ENCODE measurements around the gene RAB29. TPM values are rescaled to one million over a fixed set of nuclear protein-coding genes. Genes with fewer than 3 reads are reported as not detected.

RAB29 gene
- total RNA-seq, 2 donors from 2014 or later = 31.9 to 40.4 TPM

DNA sequence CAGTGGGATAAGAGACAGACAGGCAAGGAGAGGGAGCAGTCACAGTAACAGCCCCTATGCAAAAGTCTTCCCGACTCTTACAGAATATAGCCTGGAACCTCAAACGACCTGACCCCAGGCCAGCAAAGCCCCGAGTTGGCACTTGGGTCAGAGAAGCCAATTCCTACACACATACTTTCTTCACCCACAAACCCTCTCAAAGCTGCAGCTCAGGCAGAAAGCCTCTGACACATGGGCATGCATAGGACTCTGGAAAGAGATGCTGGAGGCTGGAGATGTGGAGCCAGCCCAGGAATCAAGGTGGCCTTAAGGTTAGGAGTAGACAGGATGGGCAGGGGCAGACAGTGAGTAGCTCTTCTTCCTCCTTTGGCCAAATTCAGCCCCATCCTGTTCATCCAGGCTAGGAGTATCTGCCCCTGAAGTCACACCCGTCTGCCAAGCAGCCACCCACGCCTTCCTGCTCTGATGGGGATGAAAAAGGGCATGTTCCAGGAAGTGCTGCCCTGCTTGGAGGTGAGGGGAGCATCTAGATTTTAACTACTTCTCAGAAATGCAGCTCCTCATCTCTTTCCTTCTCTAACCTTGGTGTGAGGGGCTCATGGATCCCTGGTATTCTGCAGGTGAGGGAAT is 29.9 kb upstream of the RAB29 start:
- Mint-ChIP-seq H3K27me3 (no peaks in the 10 kb centered on the region), H3K27ac (peak overlapping the region; percentile 85), H3K4me1 (peaks cover 58% of the 10 kb centered on the region), H3K4me3 (peak overlapping the region; percentile 79), H3K9me3 (no peaks in the 10 kb centered on the region), H3K36me3 (ENCODE audit: low read depth) (peaks cover 75% of the 10 kb centered on the region)
- peak; percentile 92 for ATAC-seq (replicated peaks)

DNA sequence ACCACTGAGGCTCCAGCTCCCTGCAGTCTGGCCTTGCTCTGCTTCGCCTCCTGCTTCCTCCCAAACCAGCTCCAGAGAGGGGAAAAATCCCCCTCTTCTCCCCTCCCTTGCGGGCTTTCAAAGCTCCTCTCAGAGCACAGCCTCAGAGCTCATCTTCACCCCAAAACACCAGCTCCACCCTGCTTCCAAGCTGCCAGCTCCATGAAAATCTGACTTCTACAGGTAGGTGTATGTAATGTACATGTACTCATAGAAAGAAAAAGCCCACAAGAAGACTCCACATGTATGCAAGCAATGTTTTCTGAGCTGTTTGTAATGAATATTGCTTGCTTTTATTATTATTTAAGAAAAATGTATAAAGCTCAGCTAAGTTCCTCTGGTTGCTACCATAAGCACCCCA is 29.3 kb upstream of the RAB29 start:
- peaks cover 58% of the 10 kb centered on the region for H3K4me1 Mint-ChIP-seq
- peak overlapping the region; percentile 79 for H3K4me3 Mint-ChIP-seq
- H3K27ac Mint-ChIP-seq = peak overlapping the region; percentile 85
- H3K36me3 Mint-ChIP-seq (ENCODE audit: low read depth) = peaks cover 75% of the 10 kb centered on the region
- no peaks in the 10 kb centered on the region for H3K27me3 Mint-ChIP-seq
- no peak for ATAC-seq (replicated peaks)
- H3K9me3 Mint-ChIP-seq = no peaks in the 10 kb centered on the region

- ATAC-seq (replicated peaks) = no peak
- peak overlapping the region; percentile 68 for H3K27ac Mint-ChIP-seq
- peaks cover 71% of the 10 kb centered on the region for H3K36me3 Mint-ChIP-seq (ENCODE audit: low read depth)
Measured at GRCh38 chr1:205803986-205804385, 28.7 kb upstream of the RAB29 start.

GRCh38 chr1:205802060-205802459 is 26.8 kb upstream of the RAB29 start:
- H3K4me1 Mint-ChIP-seq = peaks cover 38% of the 10 kb centered on the region
- H3K9me3 Mint-ChIP-seq = no peaks in the 10 kb centered on the region
- peaks cover 72% of the 10 kb centered on the region for H3K36me3 Mint-ChIP-seq (ENCODE audit: low read depth)
- no peak for ATAC-seq (replicated peaks)
- H3K27ac Mint-ChIP-seq = peak overlapping the region; percentile 70
- no peak overlapping the region for H3K4me3 Mint-ChIP-seq
- no peaks in the 10 kb centered on the region for H3K27me3 Mint-ChIP-seq

More at GRCh38 chr1:205803986-205804385, 28.7 kb upstream of the RAB29 start:
- Mint-ChIP-seq H3K9me3 (no peaks in the 10 kb centered on the region), H3K27me3 (no peaks in the 10 kb centered on the region), H3K4me3 (peak overlapping the region; percentile 79), H3K4me1 (peaks cover 53% of the 10 kb centered on the region)

DNA sequence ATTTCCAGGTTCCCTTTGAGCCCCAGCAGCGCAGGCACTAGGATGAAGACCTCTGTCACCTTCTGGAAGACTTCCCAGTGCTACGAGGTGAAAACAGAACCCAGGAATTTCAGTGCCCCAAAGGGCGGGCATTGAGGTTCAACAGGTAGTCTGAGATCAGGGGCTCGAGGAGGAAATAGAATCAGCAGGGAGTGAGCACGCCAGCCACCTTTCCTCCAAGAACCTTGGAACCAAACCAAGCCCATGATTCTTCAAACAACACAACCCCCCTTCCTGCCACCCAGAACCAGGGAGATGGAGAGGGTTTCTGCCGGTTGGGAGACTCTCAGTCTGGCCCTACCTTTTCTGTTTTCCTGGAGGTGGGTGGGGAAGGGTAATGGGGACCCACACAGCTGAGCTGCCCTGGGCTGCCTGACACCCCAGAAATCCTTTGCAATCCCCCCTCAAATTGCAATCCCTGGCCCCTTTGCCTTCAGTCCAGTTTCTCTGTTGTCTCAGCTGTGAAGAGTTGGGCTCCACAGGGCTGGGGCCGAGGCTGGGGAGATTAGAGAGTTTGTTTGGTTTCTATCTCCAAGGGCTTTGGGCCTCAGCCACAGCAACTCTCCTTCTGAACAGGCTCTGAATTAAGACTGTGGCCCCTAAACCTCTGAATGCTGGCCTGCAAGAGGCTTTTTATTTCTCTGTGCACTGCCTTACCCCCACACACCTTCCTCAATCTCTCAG is 25.9 kb upstream of the RAB29 start:
- Mint-ChIP-seq H3K27me3 (no peaks in the 10 kb centered on the region), H3K4me1 (peaks cover 30% of the 10 kb centered on the region), H3K36me3 (ENCODE audit: low read depth) (peaks cover 74% of the 10 kb centered on the region), H3K9me3 (no peaks in the 10 kb centered on the region), H3K4me3 (no peak overlapping the region), H3K27ac (peak overlapping the region; percentile 70)
- no peak for ATAC-seq (replicated peaks)

- H3K9me3 Mint-ChIP-seq = no peaks in the 10 kb centered on the region
- peaks cover 73% of the 10 kb centered on the region for H3K36me3 Mint-ChIP-seq (ENCODE audit: low read depth)
- H3K4me3 Mint-ChIP-seq = no peak overlapping the region
- ATAC-seq (replicated peaks) = no peak
- no peaks in the 10 kb centered on the region for H3K27me3 Mint-ChIP-seq
- no peak overlapping the region for H3K27ac Mint-ChIP-seq
- H3K4me1 Mint-ChIP-seq = peaks cover 23% of the 10 kb centered on the region
Measured at GRCh38 chr1:205800427-205800826, 25.1 kb upstream of the RAB29 start.

- ATAC-seq (replicated peaks) = peak; percentile 39
- Mint-ChIP-seq H3K4me1 (peaks cover 7% of the 10 kb centered on the region), H3K9me3 (no peaks in the 10 kb centered on the region), H3K36me3 (ENCODE audit: low read depth) (peaks cover 76% of the 10 kb centered on the region), H3K27me3 (no peaks in the 10 kb centered on the region), H3K27ac (peak overlapping the region; percentile 75), H3K4me3 (no peak overlapping the region)
Measured at GRCh38 chr1:205798577-205798976, 23.3 kb upstream of the RAB29 start.

- Mint-ChIP-seq H3K9me3 (no peaks in the 10 kb centered on the region), H3K4me3 (no peak overlapping the region), H3K4me1 (peaks cover 6% of the 10 kb centered on the region), H3K27me3 (no peaks in the 10 kb centered on the region), H3K27ac (no peak overlapping the region), H3K36me3 (ENCODE audit: low read depth) (peaks cover 89% of the 10 kb centered on the region)
- no peak for ATAC-seq (replicated peaks)
Measured at GRCh38 chr1:205797168-205797567, 21.9 kb upstream of the RAB29 start.

DNA sequence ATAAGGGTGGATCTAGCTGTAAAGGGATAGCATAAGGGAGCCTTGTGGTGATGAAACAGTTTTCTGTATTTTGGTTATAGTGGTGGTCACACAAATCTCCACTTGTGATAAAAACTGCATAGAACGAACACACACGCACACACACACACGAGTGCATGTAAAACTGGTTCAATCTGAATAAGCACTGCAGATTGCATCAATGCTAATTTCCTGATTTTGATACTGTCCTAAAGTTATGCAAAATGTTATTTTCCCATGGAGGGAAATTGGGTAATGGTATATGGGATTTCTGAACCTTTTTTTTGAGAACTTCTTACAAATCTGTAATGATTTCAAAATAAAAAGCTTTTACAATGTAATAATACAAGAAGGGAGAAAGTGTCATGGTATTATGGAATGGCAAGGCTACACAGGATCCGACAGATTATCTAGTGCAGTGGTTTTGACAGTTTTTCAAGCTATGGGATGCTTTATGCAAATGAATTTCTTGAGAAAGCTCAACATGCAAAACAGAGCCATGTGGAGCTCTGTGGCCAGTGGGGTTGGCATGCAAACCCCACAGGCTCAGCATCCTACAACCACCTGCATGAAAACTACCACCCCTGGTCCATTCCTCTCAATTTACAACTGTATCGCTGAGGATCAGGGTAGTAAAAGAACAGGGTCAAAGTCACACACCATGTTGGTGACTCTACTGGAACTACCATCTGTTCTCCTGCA is 18.9 kb upstream of the RAB29 start:
- Mint-ChIP-seq H3K4me3 (no peak overlapping the region), H3K27me3 (no peaks in the 10 kb centered on the region), H3K9me3 (no peaks in the 10 kb centered on the region), H3K27ac (no peak overlapping the region), H3K36me3 (ENCODE audit: low read depth) (peaks cover 94% of the 10 kb centered on the region), H3K4me1 (no peaks in the 10 kb centered on the region)
- no peak for ATAC-seq (replicated peaks)

DNA sequence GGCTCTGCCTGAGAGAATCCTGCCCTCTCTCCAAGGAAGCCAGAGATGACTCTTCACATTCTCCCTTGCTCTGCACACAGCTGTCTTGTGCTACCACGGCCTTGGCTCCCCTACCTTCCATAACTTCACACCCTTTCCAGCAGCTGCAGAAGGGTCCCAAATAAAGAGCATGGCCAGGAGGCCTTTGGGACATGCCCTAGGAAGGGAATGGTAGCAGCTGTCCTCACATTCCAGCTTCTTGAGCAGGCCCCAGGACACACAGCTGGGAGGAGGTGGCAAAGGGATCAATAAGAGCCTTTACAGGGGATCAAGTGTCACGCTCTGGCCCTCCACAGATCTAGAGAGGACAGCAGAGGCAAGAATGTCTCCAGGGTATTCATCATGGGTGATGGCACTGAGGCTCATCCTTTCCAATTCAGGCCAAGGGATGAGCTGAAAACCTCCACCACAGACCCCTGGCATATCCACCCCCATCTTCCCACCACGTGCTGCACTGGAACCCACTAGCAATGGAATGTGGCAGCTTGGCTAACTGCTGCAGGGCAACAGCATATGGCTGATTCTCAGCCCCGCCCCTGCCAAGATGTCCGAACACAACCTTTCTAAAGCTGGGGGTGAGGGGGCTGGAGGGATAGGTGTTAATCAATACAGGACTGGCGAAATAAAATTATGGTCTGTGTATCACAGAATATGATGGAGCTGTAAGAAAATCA is 17.8 kb upstream of the RAB29 start:
- Mint-ChIP-seq H3K4me3 (no peak overlapping the region), H3K27me3 (no peaks in the 10 kb centered on the region), H3K27ac (peak overlapping the region; percentile 21), H3K36me3 (ENCODE audit: low read depth) (peaks cover 87% of the 10 kb centered on the region), H3K9me3 (no peaks in the 10 kb centered on the region), H3K4me1 (no peaks in the 10 kb centered on the region)
- no peak for ATAC-seq (replicated peaks)

DNA sequence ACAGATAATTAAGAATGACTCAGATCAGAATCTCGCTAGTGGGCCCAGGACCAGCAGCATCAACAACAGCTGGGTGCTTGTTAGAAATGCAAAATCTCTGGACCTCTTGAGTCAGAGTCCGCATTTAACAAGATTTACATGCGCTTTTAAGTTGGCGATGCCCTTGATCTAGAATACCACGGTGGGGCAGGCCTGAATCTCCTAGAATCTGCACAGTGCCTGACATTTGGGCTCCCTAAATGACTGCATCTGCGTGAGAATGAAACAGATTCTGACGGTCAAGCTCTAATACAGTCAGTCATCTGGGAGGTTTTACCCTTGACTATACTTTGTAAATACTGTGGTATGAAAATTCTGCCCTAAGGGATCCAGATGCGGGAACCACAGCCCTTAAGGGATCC is 17.2 kb upstream of the RAB29 start:
- no peaks in the 10 kb centered on the region for H3K27me3 Mint-ChIP-seq
- no peak overlapping the region for H3K27ac Mint-ChIP-seq
- no peaks in the 10 kb centered on the region for H3K4me1 Mint-ChIP-seq
- no peaks in the 10 kb centered on the region for H3K9me3 Mint-ChIP-seq
- H3K36me3 Mint-ChIP-seq (ENCODE audit: low read depth) = peaks cover 80% of the 10 kb centered on the region
- ATAC-seq (replicated peaks) = no peak
- H3K4me3 Mint-ChIP-seq = no peak overlapping the region

GRCh38 chr1:205791568-205792180 is 16.4 kb upstream of the RAB29 start:
- Mint-ChIP-seq H3K27me3 (no peaks in the 10 kb centered on the region), H3K4me1 (no peaks in the 10 kb centered on the region), H3K36me3 (ENCODE audit: low read depth) (peaks cover 72% of the 10 kb centered on the region), H3K9me3 (no peaks in the 10 kb centered on the region), H3K27ac (no peak overlapping the region), H3K4me3 (no peak overlapping the region)
- peak; percentile 88 for ATAC-seq (replicated peaks)

DNA sequence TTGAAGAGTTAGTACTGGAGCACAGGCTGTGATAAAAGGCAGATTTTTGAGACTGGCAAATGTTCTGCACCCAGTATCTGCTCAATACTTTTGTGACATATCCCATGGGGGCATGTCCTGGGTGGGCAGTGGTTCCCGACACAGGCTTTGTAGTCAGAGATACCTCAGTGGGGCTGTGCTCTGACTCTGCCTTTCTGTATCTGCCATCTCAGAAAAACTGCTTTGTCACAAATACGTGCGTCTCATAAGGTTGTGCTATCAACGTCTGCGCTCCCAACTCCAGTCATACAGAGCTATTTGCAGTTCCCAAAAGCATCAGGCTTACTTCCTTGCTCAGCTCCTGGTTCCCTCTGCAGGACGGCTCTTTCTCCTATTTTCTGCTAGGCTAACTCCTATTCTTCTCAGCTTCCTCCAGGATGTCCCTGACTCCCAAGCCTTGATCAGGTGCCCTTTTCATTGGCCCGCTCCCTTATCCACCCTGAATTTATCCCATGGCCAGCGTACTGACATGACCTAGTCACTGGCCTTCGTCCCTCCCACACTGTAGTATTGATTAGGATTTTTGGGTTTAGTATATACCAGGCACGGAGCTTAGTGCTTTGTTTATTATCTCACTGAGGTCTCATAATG is 12.1 kb upstream of the RAB29 start:
- Mint-ChIP-seq H3K9me3 (no peaks in the 10 kb centered on the region), H3K4me1 (peaks cover 3% of the 10 kb centered on the region), H3K36me3 (ENCODE audit: low read depth) (peaks cover 33% of the 10 kb centered on the region), H3K27me3 (no peaks in the 10 kb centered on the region), H3K27ac (no peak overlapping the region), H3K4me3 (no peak overlapping the region)
- ATAC-seq (replicated peaks) = no peak

- no peaks in the 10 kb centered on the region for H3K9me3 Mint-ChIP-seq
- H3K27me3 Mint-ChIP-seq = no peaks in the 10 kb centered on the region
- peaks cover 25% of the 10 kb centered on the region for H3K36me3 Mint-ChIP-seq (ENCODE audit: low read depth)
- H3K4me3 Mint-ChIP-seq = no peak overlapping the region
- H3K4me1 Mint-ChIP-seq = peaks cover 3% of the 10 kb centered on the region
- H3K27ac Mint-ChIP-seq = no peak overlapping the region
- no peak for ATAC-seq (replicated peaks)
Measured at GRCh38 chr1:205786601-205787000, 11.3 kb upstream of the RAB29 start.
